Measurements from ENCODE around the gene SCN2B. TPM values are rescaled to one million over a fixed set of nuclear protein-coding genes. Genes with fewer than 3 reads are reported as not detected.

Gene SCN2B
- total RNA-seq, 1 experiment from 2014 or later = not detected

GRCh38 chr11:118129471-118130172, 46.8 kb downstream of the SCN2B start:
- no peaks in the 10 kb centered on the region for H3K27me3 ChIP-seq (replicated peaks; ENCODE audit: insufficient read depth, low read depth, low read length, poor library complexity)
- ChIA-PET CTCF (no interaction called here), POLR2A (ENCODE audit: low non-redundant PET) (no interaction called here)
- DNase-seq (ENCODE audit: low spot score) = no peak
- TF ChIP-seq CTCF (conservative IDR thresholded peaks at IDR 0.05; ENCODE audit: low read depth, low read length) (no peak), EZH2 (IDR thresholded peaks at IDR 0.05; ENCODE audit: borderline replicate concordance, low read depth, low read length, poor library complexity, severe bottlenecking) (no peak)
- BruUV-seq (replicated peaks) = no TSS peak
- no peak overlapping the region for H3K27ac ChIP-seq (ENCODE audit: low read depth, low read length, poor library complexity, severe bottlenecking)
- no peak overlapping the region for H3K4me3 ChIP-seq (ENCODE audit: low read depth, low read length, poor library complexity, severe bottlenecking)
- H3K4me1 ChIP-seq (ENCODE audit: insufficient read depth, low read length, poor library complexity, severe bottlenecking) = no peaks in the 10 kb centered on the region
- no peaks in the 10 kb centered on the region for H3K9me3 ChIP-seq (ENCODE audit: low read depth, low read length, poor library complexity, severe bottlenecking)
- intact Hi-C loops (cut with micrococcal nuclease; ENCODE audit: unreplicated experiment) = no loop called here
- no peaks in the 10 kb centered on the region for H3K36me3 ChIP-seq (ENCODE audit: insufficient read depth, low read length, poor library complexity, severe bottlenecking)

- TF ChIP-seq CTCF (conservative IDR thresholded peaks at IDR 0.05; ENCODE audit: low read depth, low read length) (no peak), EZH2 (IDR thresholded peaks at IDR 0.05; ENCODE audit: borderline replicate concordance, low read depth, low read length, poor library complexity, severe bottlenecking) (no peak)
- Histone ChIP-seq H3K27me3 (replicated peaks; ENCODE audit: insufficient read depth, low read depth, low read length, poor library complexity) (no peaks in the 10 kb centered on the region), H3K9me3 (ENCODE audit: low read depth, low read length, poor library complexity, severe bottlenecking) (no peaks in the 10 kb centered on the region), H3K36me3 (ENCODE audit: insufficient read depth, low read length, poor library complexity, severe bottlenecking) (no peaks in the 10 kb centered on the region), H3K4me1 (ENCODE audit: insufficient read depth, low read length, poor library complexity, severe bottlenecking) (no peaks in the 10 kb centered on the region), H3K4me3 (ENCODE audit: low read depth, low read length, poor library complexity, severe bottlenecking) (no peak overlapping the region), H3K27ac (ENCODE audit: low read depth, low read length, poor library complexity, severe bottlenecking) (no peak overlapping the region)
- intact Hi-C loops (cut with micrococcal nuclease; ENCODE audit: unreplicated experiment) = no loop called here
- no TSS peak for BruUV-seq (replicated peaks)
- CTCF ChIA-PET = no interaction called here
- POLR2A ChIA-PET (ENCODE audit: low non-redundant PET) = no interaction called here
- no peak for DNase-seq (ENCODE audit: low spot score)
Observed at GRCh38 chr11:118128721-118129470, 47.5 kb downstream of the SCN2B start.

- POLR2A ChIA-PET (ENCODE audit: low non-redundant PET) = no interaction called here
- intact Hi-C loops (cut with micrococcal nuclease; ENCODE audit: unreplicated experiment) = no loop called here
- Histone ChIP-seq H3K4me3 (ENCODE audit: low read depth, low read length, poor library complexity, severe bottlenecking) (no peak overlapping the region), H3K4me1 (ENCODE audit: insufficient read depth, low read length, poor library complexity, severe bottlenecking) (no peaks in the 10 kb centered on the region), H3K36me3 (ENCODE audit: insufficient read depth, low read length, poor library complexity, severe bottlenecking) (no peaks in the 10 kb centered on the region), H3K27me3 (replicated peaks; ENCODE audit: insufficient read depth, low read depth, low read length, poor library complexity) (no peaks in the 10 kb centered on the region), H3K9me3 (ENCODE audit: low read depth, low read length, poor library complexity, severe bottlenecking) (no peaks in the 10 kb centered on the region), H3K27ac (ENCODE audit: low read depth, low read length, poor library complexity, severe bottlenecking) (no peak overlapping the region)
- no TSS peak for BruUV-seq (replicated peaks)
- no peak for DNase-seq (ENCODE audit: low spot score)
- CTCF ChIA-PET = no interaction called here
- TF ChIP-seq CTCF (conservative IDR thresholded peaks at IDR 0.05; ENCODE audit: low read depth, low read length) (no peak), EZH2 (IDR thresholded peaks at IDR 0.05; ENCODE audit: borderline replicate concordance, low read depth, low read length, poor library complexity, severe bottlenecking) (no peak)
Observed at GRCh38 chr11:118128310-118128709, 48.1 kb downstream of the SCN2B start.

Measured in A673 (cell line).